CMK (cell line): ENCODE measurements around the gene SPRR2D.
"Not testable (repeated sequence)": the region's sequence is repeated elsewhere in the genome, so short reads cannot be mapped to it uniquely, and the experiment has no call there.

ENCODE experiments used
- DNase-seq: peaks from one replicate; pipeline ENCODE4 v3.0.0-alpha.2; 2010; ENCODE audit warnings: low read depth

The SPRR2D gene

GRCh38 chr1:153011235-153011758 lies 29.6 kb downstream of the SPRR2D start:
- not testable (repeated sequence) for DNase-seq

GRCh38 chr1:153001382-153001781 lies 39.5 kb downstream of the SPRR2D start, which contains the start of gene SPRR3:
TSS of gene SPRR3 (plus strand) at chr1:153001749. CDS start at chr1:153003021, 1,272 bp downstream.
- DNase-seq: no peak

GRCh38 chr1:153000294-153000693 lies 40.6 kb downstream of the SPRR2D start:
- DNase-seq: no peak

- DNase-seq: no peak
Observed at GRCh38 chr1:152999818-153000217, 41.1 kb downstream of the SPRR2D start.

- no peak for DNase-seq
Observed at GRCh38 chr1:152998476-152998875, 42.4 kb downstream of the SPRR2D start.

GRCh38 chr1:152997901-152998300 lies 43.0 kb downstream of the SPRR2D start:
- DNase-seq: no peak

- DNase-seq: no peak
Observed at GRCh38 chr1:152996633-152997400, 44.1 kb downstream of the SPRR2D start.

GRCh38 chr1:152995842-152996241 lies 45.1 kb downstream of the SPRR2D start:
- no peak for DNase-seq

- DNase-seq: no peak
Observed at GRCh38 chr1:152993186-152993585, 47.7 kb downstream of the SPRR2D start.
